ENCODE measurements around the gene DDOST.
"Not testable (repeated sequence)": the region's sequence is repeated elsewhere in the genome, so short reads cannot be mapped to it uniquely, and the experiment has no call there.

The DDOST gene

GRCh38 chr1:20691872-20692271 lies 30.7 kb upstream of the DDOST start:
- DNase-seq (ENCODE audit: low read depth) = no peak

DNA sequence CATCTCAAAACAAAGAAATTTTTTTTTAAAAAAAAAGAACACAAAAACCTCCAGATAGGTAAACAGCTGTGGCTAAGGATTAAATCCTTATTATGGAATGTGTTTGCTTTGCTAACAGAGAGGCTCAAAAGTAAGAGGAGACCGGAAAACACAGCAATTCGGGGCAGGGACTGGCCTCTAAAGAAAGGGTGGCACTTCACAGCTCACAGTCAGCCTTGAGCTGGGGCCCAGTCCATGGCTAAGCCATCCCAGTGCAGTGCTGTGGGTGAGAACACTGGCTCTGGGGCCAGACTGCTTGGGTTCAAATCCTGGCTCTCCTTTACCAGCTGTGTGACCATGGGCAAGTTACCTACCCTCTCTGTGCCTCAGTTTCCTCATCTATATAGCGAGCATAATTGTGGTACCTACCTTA lies 28.5 kb upstream of the DDOST start:
- no peak for DNase-seq (ENCODE audit: low read depth)

- DNase-seq (ENCODE audit: low read depth) = no peak
Measured at GRCh38 chr1:20686883-20687725, 25.9 kb upstream of the DDOST start.

DNA sequence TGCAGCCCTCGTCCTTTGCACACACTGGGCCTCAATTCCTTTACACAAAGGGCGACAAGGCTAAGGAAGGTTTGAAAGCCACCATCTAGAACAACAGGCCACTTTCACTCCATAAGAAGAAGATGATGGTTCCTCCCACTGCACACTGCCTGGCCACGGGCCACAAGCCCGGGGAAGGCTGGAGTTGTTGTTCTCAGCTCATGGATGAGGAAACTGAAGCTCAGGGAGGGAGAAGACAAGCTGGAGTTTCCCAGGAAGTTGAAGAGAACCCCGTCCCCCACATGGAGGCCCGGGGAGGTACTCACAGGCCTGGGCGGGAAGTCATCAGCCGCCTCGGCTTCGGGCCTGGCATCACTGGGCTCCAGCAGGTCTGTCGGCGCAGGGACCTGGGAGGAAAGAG lies 24.6 kb upstream of the DDOST start:
- DNase-seq (ENCODE audit: low read depth) = no peak

GRCh38 chr1:20685099-20685662 lies 24.0 kb upstream of the DDOST start:
- DNase-seq (ENCODE audit: low read depth) = no peak

- DNase-seq (ENCODE audit: low read depth) = no peak
Measured at GRCh38 chr1:20684651-20685050, 23.5 kb upstream of the DDOST start.

DNA sequence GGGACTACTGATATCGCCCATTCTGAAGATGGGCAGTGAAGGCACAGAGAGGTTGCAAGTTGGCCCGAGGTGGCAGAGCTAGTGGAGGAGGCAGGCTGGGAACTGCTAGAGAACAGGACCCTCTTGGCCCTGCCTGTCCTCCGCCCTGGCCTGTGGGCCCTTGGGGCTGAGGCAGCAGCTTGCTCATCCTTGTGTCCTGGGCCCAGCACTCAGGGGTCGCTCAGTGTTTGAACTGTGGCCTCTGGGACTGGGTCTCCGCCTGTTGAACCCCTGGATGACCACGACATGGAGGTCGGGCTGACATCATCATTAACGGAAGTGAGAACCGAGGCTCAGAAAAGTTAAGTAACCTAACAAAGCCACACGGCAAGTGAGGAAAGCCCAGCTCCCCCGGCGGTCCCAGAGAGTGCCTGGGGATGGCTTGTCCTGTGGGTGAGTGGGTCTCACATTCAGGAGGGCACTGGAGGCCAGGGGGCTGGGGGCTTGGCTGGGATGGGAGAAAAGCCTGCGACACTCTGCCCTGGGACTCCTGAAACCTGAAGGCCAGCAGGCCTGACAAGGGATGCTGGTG lies 23.0 kb upstream of the DDOST start:
- no peak for DNase-seq (ENCODE audit: low read depth)

GRCh38 chr1:20683614-20684013 lies 22.4 kb upstream of the DDOST start:
- DNase-seq (ENCODE audit: low read depth) = no peak

GRCh38 chr1:20682571-20683236 lies 21.5 kb upstream of the DDOST start:
- no peak for DNase-seq (ENCODE audit: low read depth)

DNA sequence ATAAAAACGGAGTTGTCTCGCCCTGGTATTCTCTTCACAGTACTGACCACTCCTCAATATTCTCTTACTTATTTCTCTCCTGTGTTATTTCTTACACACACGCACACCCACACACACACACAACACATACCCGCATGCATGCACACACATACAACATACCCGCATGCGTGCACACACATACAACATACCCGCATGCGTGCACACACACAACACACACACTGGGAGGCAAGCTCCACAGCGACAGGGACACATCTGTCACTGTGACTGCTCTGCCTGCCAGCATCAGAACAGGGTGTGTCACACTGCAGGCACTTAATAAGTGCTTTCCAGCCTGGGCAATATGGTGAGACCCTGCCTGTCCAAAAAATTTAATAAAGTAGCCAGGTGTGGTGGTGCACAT lies 20.8 kb upstream of the DDOST start:
- no peak for DNase-seq (ENCODE audit: low read depth)

DNA sequence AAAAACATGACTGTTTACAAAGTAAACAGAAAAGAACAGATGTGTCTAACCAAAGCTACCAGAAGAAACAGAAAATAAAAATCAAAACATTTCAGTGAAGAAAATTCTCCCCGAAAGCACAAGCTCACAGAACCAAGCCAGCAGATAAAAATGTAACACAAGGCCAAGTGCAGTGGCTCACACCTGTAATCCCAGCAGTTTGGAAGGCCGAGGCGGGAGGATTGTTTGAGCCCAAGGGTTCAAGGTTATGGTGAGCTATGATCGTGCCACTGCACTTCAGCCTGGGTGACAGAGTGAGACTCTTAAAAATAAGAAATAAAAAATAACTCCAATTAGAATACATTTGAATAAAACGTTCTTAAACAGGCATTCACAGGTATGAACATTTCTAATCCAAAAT lies 19.1 kb upstream of the DDOST start:
- no peak for DNase-seq (ENCODE audit: low read depth)

GRCh38 chr1:20678599-20678998 lies 17.4 kb upstream of the DDOST start:
- no peak for DNase-seq (ENCODE audit: low read depth)

- not testable (repeated sequence) for DNase-seq (ENCODE audit: low read depth)
Measured at GRCh38 chr1:20673626-20674025, 12.5 kb upstream of the DDOST start.

- DNase-seq (ENCODE audit: low read depth) = no peak
Measured at GRCh38 chr1:20672265-20672632, 11.1 kb upstream of the DDOST start.

- DNase-seq (ENCODE audit: low read depth) = no peak
Measured at GRCh38 chr1:20670936-20671335, 9.8 kb upstream of the DDOST start.

DNA sequence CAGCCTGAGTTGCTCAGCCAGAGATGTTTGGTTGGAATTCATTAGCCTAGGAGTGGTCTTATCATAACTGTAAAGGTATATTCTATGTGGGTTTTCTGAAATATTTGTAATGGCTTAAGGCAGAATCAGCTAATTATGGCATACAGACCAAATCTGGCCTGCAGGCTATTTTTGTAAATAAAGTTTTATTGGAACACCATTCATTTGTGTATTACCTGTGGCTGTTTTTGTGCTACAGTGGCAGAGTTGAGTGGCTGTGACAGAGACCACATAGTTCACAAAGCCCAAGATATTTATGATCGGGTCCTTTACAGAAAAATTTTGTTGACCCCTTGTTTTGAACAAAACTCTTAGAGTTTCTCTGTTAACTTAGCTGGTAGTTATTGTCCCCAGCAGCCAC lies 7.4 kb upstream of the DDOST start:
- no peak for DNase-seq (ENCODE audit: low read depth)

- no peak for DNase-seq (ENCODE audit: low read depth)
Measured at GRCh38 chr1:20666804-20667203, 5.6 kb upstream of the DDOST start.

DNA sequence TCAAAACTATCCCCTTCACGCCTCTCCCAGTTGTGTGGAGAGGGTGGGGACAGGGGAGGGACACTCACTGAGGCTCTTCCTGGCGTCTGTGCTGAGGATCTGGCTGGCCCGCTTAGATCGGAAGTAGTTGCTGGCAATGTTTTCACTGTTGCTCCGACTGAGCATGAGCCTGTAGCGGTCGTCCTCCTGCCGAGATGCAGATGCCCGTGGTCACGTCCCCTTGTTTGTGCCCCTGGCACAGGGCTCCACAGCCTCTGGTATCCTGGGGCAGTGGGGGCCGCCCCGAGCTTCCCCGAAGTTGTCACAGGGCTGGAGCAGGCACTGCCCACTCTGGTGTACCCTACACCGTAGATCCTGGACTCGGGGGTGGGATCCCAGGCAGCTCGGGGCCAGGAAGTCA lies 5.0 kb upstream of the DDOST start:
- DNase-seq (ENCODE audit: low read depth) = no peak

DNA sequence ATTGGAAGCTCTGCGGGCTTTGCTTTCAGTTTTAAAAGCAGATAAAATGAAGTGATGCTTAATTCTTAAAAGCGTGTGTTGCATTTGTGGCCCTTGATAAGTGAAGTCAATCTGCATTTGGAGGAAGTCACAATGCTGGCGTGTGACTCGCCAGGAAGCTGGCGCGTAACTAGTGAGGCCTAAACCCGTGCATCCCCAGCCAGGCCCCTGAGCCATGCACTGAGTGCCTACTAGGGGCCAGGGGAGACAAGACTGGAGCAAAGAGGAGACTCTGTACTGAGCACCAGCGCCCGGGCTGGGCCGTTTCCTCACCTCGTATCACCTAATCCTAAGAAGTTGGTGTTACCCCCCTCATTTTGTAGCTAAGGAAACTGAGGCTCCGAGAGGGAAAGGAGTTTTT lies 4.6 kb upstream of the DDOST start:
- no peak for DNase-seq (ENCODE audit: low read depth)

- no peak for DNase-seq (ENCODE audit: low read depth)
Measured at GRCh38 chr1:20663969-20664715, 3.0 kb upstream of the DDOST start.

GRCh38 chr1:20663365-20663764 lies 2.2 kb upstream of the DDOST start:
- no peak for DNase-seq (ENCODE audit: low read depth)

DNA sequence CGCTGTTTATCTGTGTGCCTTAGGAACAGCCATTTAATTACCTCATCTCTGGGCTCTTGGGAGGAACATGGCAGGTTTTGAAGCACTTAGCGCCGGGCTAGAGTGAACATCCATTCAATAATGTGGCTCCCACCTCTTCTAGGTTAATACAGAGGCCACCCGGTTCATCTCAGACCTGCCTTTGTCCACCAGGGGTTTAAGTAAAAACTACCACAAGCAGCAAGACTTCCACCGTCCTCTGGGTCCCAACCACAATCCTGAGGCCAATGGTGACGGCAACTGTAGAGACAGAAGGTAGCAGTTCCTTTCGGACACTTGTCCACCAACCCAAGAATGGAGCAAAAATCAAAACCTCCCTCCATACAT lies 924 bp upstream of the DDOST start:
- no peak for DNase-seq (ENCODE audit: low read depth)

- DNase-seq (ENCODE audit: low read depth) = no peak
Measured at GRCh38 chr1:20660847-20661206, 342 bp downstream of the DDOST start.
